ENCODE results near the gene NDUFB8. TPM values are rescaled to one million over a fixed set of nuclear protein-coding genes. Genes with fewer than 3 reads are reported as not detected.
A peak's percentile ranks its signal among the peaks of the same experiment; 100 is the strongest.

Gene NDUFB8
- total and polyA plus RNA-seq, 10 of the 15 experiments (the other 5 are each of a cell fraction or from before 2014, with no cell fraction given), result 180 to 572 (median 382) TPM

DNA sequence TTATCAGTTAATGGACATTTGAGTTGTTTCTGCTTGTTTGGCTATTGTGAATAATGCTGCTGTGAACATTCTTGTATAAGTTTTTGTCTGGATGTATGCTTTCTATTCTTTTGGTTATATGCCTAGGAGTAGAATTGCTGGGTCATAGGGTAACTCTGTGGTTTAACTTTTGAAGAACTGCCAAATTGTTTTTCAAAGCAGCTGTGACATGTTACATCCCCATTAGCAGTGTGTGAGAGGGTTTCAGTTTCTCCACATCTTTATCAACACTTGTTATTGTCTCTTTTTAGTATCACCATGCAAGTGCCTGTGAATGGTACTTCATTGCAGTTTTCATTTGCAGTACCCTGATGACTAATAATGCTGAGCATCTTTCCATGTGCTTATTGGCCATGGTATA, 2.1 kb upstream of the NDUFB8 start (continued):
- TF ChIP-seq NBN (IDR thresholded peaks at IDR 0.05), result no peak; the same call in 1 of the 2 replicates
- TF ChIP-seq RELA (IDR thresholded peaks at IDR 0.05; ENCODE audit: borderline replicate concordance, partially characterized antibody), result no peak
- TF ChIP-seq, protein P1, sequence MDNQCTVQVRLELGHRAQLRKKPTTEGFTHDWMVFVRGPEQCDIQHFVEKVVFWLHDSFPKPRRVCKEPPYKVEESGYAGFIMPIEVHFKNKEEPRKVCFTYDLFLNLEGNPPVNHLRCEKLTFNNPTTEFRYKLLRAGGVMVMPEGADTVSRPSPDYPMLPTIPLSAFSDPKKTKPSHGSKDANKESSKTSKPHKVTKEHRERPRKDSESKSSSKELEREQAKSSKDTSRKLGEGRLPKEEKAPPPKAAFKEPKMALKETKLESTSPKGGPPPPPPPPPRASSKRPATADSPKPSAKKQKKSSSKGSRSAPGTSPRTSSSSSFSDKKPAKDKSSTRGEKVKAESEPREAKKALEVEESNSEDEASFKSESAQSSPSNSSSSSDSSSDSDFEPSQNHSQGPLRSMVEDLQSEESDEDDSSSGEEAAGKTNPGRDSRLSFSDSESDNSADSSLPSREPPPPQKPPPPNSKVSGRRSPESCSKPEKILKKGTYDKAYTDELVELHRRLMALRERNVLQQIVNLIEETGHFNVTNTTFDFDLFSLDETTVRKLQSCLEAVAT (IDR thresholded peaks at IDR 0.05), result no peak
- no peak for TF ChIP-seq NFYB (IDR thresholded peaks at IDR 0.05; ENCODE audit: insufficient read depth, low read depth, low read length)
- peak; percentile 45; the same call in 1 of the 2 replicates for TF ChIP-seq TCF12 (IDR thresholded peaks at IDR 0.05; ENCODE audit: low read depth, low read length)
- TF ChIP-seq ATF7 (IDR thresholded peaks at IDR 0.05; ENCODE audit: low read depth), result peak; percentile 64; the same call in 1 of the 2 replicates
- peak; percentile 29; the same call in 1 of the 2 replicates for TF ChIP-seq PKNOX1 (IDR thresholded peaks at IDR 0.05)
- TF ChIP-seq IKZF2 (IDR thresholded peaks at IDR 0.05), result 0 out of 4 replicates have a peak, but pooled peaks of 1 of the 2 experiments have one; percentile 30
- TF ChIP-seq RB1 (IDR thresholded peaks at IDR 0.05; ENCODE audit: borderline replicate concordance), result no peak
- no peak for TF ChIP-seq TARDBP (IDR thresholded peaks at IDR 0.05; ENCODE audit: borderline replicate concordance)
- no peak for TF ChIP-seq SUZ12 (IDR thresholded peaks at IDR 0.05; ENCODE audit: unreplicated experiment)
- TF ChIP-seq NFIC (IDR thresholded peaks at IDR 0.05; ENCODE audit: low read depth, low read length), result no peak
- peak; percentile 46; the same call in 1 of the 2 replicates for TF ChIP-seq RUNX3 (IDR thresholded peaks at IDR 0.05; ENCODE audit: low read length)
- TF ChIP-seq ZBED1 (IDR thresholded peaks at IDR 0.05; ENCODE audit: borderline replicate concordance), result no peak
- no peak for TF ChIP-seq CEBPB (IDR thresholded peaks at IDR 0.05; ENCODE audit: borderline replicate concordance in 1 of 2, low read depth in 2 of 2, low read length in 2 of 2)
- no peak for TF ChIP-seq MEF2B (IDR thresholded peaks at IDR 0.05; ENCODE audit: partially characterized antibody, poor library complexity, severe bottlenecking)
- no peak for TF ChIP-seq CBX5 (IDR thresholded peaks at IDR 0.05; ENCODE audit: low read depth)
- peak; percentile 4; the same call in 1 of the 2 replicates for TF ChIP-seq ZNF24 (IDR thresholded peaks at IDR 0.05)
- TF ChIP-seq, protein P2, sequence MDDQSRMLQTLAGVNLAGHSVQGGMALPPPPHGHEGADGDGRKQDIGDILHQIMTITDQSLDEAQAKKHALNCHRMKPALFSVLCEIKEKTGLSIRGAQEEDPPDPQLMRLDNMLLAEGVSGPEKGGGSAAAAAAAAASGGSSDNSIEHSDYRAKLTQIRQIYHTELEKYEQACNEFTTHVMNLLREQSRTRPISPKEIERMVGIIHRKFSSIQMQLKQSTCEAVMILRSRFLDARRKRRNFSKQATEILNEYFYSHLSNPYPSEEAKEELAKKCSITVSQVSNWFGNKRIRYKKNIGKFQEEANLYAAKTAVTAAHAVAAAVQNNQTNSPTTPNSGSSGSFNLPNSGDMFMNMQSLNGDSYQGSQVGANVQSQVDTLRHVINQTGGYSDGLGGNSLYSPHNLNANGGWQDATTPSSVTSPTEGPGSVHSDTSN (IDR thresholded peaks at IDR 0.05; ENCODE audit: insufficient replicate concordance, low read depth, low read length), result no peak
- no peak for TF ChIP-seq SREBF1 (IDR thresholded peaks at IDR 0.05; ENCODE audit: low read length)
- TF ChIP-seq, protein P3, sequence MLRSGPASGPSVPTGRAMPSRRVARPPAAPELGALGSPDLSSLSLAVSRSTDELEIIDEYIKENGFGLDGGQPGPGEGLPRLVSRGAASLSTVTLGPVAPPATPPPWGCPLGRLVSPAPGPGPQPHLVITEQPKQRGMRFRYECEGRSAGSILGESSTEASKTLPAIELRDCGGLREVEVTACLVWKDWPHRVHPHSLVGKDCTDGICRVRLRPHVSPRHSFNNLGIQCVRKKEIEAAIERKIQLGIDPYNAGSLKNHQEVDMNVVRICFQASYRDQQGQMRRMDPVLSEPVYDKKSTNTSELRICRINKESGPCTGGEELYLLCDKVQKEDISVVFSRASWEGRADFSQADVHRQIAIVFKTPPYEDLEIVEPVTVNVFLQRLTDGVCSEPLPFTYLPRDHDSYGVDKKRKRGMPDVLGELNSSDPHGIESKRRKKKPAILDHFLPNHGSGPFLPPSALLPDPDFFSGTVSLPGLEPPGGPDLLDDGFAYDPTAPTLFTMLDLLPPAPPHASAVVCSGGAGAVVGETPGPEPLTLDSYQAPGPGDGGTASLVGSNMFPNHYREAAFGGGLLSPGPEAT (IDR thresholded peaks at IDR 0.05; ENCODE audit: low read depth), result 0 out of 2 replicates have a peak, but pooled peaks have one; percentile 38
- no peak for TF ChIP-seq SP1 (IDR thresholded peaks at IDR 0.05; ENCODE audit: low read depth, low read length)
- TF ChIP-seq RFX5 (IDR thresholded peaks at IDR 0.05; ENCODE audit: low read depth, low read length), result no peak
- no peak for TF ChIP-seq POLR2A (IDR thresholded peaks at IDR 0.05; ENCODE audit: low read depth, low read length)
- TF ChIP-seq MTA2 (IDR thresholded peaks at IDR 0.05; ENCODE audit: low read depth), result peak; percentile 76

Measured in GM12878 (cell line).